GM18951 (cell line): Measurements from ENCODE around the gene TPD52L2.
"Not testable (repeated sequence)": the region's sequence is repeated elsewhere in the genome, so short reads cannot be mapped to it uniquely, and the experiment has no call there.

ENCODE experiments used
- POLR2A ChIP-seq: IDR thresholded peaks from 4 replicates; pipeline ENCODE4 v1.6.1; 2011; ENCODE audit warnings: mild to moderate bottlenecking; ENCODE audit not compliant: insufficient read length, insufficient read depth; ENCODE audit errors: extremely low read depth
- in situ Hi-C: fragments of 300-500 bp; cut with MboI; formaldehyde crosslinking; loops from one replicate; pipeline ENCODE4 v1.12.0; 2022; ENCODE audit warnings: low sequenced_read_pairs, mixed read lengths, inconsistent platforms; ENCODE audit not compliant: unreplicated experiment

The TPD52L2 gene

DNA sequence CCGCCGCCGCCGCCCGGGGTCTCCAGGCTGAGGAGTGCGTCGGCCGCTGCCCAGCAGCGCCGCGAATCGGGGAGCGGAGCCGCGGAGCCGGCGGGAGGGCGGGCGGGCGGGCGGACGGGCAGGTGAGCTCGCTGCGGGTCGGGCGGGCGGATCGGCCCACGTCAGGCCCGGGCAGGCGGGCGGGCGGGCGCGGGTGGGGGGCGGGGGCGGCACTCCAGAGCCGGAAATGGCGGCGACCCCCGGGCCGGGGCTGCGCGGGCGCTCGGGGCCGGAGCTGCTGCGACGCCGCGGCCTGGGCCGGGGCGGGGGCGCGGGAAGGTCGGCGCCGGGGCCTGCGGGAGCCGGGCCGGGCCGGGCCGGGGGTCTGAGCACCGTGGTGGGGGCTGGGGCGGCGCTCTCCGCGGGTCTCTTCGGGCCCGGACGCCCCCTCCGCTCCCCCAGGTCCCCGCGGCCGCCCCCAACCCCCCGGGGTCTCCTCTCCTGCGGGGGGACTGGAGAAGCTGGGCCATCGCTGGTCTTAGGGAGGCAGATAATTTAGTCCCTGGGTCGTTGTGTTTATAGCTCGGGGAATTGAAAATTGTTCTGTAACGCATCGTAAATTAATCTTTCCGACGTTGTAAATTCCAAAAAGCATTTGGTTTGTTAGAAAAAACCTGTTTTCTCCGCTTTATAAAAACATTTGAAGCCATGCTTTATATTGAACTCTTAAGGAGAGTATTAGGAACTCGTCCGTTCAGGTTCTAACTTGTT lies 30.3 kb downstream of the TPD52L2 start:
- TF ChIP-seq POLR2A: no peak
- in situ Hi-C loops: no loop called here

DNA sequence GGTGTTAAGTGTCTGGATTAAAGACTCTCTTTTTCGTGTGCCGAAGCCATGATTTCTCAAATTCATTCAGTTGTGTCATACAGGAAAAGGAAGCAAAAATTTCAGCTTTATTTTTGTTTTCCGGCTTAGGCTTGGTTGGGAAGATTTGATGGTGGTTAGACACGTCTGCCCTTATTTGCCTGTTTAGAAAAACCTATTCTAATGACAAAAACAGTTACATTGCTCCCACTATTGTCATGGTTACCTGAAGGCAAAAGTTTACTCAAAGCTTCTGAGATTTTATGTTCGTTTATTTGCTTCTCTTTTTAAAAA lies 30.8 kb downstream of the TPD52L2 start:
- in situ Hi-C loops: no loop called here

GRCh38 chr20:63896264-63897105 lies 31.4 kb downstream of the TPD52L2 start:
- TF ChIP-seq POLR2A: no peak
- in situ Hi-C loops: no loop called here

More for the DNA sequence above, 30.8 kb downstream of the TPD52L2 start:
- TF ChIP-seq POLR2A: no peak

DNA sequence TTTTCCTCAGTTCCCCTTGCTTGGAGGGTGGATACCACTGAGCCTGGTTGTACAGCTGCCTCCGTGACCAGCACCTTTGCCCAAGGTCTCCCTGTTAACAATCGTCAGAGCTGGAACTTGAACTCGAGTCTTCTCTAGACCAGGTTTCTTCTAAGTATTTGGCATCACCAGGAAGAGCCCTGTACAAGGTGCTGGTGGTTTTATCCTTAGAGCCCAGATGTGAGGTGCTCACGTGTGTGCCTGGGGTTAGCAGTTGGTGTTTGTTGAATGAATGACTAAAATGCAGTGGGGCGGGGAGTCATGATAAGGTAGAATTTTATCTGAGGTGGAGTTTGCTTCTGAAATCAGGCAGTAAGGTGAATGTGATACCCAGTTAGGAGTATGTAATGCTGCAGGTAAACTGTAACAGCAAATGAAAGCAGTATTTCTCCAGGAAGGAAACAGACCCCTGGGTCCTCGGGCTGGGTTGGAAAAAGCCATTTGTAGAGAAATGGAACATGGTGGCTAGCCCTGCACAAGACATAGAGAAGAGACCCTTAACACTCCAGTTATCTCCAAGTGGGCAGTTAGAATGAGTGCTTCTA lies 33.0 kb downstream of the TPD52L2 start:
- in situ Hi-C loops: no loop called here
- TF ChIP-seq POLR2A: no peak

GRCh38 chr20:63898882-63899558 lies 34.0 kb downstream of the TPD52L2 start:
- TF ChIP-seq POLR2A: no peak
- in situ Hi-C loops: no loop called here

GRCh38 chr20:63900413-63900812 lies 35.3 kb downstream of the TPD52L2 start:
- no peak for TF ChIP-seq POLR2A
- in situ Hi-C loops: no loop called here

- no peak for TF ChIP-seq POLR2A
- in situ Hi-C loops: no loop called here
Measured at GRCh38 chr20:63903796-63904561, 38.9 kb downstream of the TPD52L2 start.

- no peak for TF ChIP-seq POLR2A
- in situ Hi-C loops: no loop called here
Measured at GRCh38 chr20:63908008-63908682, 43.1 kb downstream of the TPD52L2 start.

DNA sequence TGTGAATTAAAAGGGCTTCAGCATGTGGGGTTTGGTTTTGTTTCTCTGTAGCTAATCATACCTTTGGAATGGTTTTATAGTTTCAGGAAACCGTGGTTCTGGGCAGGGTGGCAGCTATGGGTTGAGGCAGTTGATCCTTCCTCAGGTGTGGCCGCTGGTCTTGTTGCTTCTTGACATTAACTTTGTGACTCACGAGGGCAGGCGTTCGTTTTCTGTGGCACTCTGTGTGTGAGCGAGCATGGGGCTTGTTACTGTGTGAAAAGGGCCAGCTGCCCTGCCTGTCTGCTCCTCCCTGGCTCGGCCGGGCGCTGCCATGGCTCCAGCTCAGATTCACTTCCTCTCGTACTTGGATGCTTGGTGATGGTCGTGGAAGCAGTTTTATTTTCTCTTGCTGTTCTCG lies 46.1 kb downstream of the TPD52L2 start:
- no peak for TF ChIP-seq POLR2A
- in situ Hi-C loops: no loop called here

- in situ Hi-C loops: no loop called here
- no peak for TF ChIP-seq POLR2A
Measured at GRCh38 chr20:63913768-63914167, 48.7 kb downstream of the TPD52L2 start.

GRCh38 chr20:63915471-63915870 lies 50.4 kb downstream of the TPD52L2 start:
- in situ Hi-C loops: no loop called here
- no peak for TF ChIP-seq POLR2A

DNA sequence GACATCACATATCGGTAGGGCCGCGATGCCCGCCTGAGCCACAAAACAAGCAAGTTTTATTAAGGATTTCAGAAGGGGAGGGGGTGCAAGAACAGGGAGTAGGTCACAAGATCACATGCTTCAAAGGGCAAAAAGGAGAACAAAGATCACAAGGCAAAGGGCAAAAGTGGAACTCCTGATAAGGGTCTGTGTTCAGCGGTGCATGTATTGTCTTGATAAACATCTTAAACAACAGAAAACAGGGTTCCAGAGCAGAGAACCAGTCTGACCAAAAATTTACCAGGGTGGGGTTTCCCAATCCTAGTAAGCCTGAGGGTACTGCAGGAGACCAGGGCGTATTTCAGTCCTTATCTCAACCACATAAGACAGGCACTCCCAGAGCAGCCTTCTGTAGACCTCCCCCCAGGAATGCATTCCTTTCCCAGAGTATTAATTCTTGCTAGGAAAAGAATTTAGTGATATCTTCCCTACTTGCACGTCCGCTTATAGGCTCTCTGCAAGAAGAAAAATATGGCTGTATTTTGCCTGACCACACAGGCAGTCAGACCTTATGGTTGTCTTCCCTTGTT lies 51.4 kb downstream of the TPD52L2 start:
- in situ Hi-C loops: not testable (repeated sequence)

DNA sequence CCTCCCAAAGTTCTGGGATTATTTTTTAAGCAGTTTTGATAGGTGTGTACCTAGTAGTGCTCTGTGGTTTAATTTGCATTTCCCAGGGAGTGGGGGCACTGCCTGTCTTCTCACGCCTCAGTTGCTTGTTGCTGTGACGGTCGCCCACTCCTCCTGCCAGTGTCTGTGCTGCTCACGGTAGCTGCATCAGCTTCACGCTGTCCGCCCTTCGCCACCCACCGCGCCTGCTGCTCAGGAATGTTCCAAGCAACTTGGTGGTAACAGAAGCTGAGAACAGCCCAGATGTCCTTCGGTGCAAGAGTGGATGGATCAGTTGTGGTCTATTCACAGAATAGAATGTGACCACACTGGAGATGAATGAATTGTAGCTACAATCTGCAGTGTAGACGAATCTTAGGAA lies 52.7 kb downstream of the TPD52L2 start:
- in situ Hi-C loops: no loop called here
- TF ChIP-seq POLR2A: no peak
